ENCODE data around the gene ADH4. TPM values are rescaled to one million over a fixed set of nuclear protein-coding genes. Genes with fewer than 3 reads are reported as not detected.
"Not testable (repeated sequence)": the region's sequence is repeated elsewhere in the genome, so short reads cannot be mapped to it uniquely, and the experiment has no call there.

Gene ADH4
- polyA plus RNA-seq, 1 of the 3 experiments (the other 2 are of a cell fraction), result not detected

- TF ChIP-seq RCOR1 (IDR thresholded peaks at IDR 0.05; ENCODE audit: low read length), result no peak
- TF ChIP-seq, protein P1, sequence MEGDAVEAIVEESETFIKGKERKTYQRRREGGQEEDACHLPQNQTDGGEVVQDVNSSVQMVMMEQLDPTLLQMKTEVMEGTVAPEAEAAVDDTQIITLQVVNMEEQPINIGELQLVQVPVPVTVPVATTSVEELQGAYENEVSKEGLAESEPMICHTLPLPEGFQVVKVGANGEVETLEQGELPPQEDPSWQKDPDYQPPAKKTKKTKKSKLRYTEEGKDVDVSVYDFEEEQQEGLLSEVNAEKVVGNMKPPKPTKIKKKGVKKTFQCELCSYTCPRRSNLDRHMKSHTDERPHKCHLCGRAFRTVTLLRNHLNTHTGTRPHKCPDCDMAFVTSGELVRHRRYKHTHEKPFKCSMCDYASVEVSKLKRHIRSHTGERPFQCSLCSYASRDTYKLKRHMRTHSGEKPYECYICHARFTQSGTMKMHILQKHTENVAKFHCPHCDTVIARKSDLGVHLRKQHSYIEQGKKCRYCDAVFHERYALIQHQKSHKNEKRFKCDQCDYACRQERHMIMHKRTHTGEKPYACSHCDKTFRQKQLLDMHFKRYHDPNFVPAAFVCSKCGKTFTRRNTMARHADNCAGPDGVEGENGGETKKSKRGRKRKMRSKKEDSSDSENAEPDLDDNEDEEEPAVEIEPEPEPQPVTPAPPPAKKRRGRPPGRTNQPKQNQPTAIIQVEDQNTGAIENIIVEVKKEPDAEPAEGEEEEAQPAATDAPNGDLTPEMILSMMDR (IDR thresholded peaks at IDR 0.05), result no peak
- TF ChIP-seq FOXJ3 (CRISPR knock-in tag; IDR thresholded peaks at IDR 0.05), result no peak
Measured at GRCh38 chr4:99099311-99099710, 44.8 kb downstream of the ADH4 start (continued).

DNA sequence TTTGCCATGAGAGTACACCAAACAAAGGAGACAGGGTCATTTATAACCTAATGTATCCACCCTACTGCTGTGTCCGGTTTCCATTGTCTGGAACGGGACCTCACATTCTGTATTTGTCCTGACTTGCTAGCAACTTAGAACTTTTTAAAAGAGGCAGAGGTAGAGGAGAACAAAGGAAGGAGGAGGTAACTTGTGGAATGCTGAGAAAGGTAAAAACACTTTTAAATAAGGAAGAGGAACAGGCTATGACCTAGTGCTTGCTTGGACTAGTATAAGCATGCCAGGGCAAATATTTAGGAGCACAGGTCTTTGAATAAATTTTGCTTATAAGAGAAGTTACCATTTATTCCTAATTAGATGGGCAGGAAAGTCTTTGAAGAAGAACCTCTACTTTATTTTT is 52.3 kb downstream of the ADH4 start:
- POLR2A ChIA-PET, result not testable (repeated sequence)

GRCh38 chr4:99091216-99091575 is 52.9 kb downstream of the ADH4 start:
- Histone ChIP-seq H2AFZ (ENCODE audit: low read depth) (no peak overlapping the region; the same call in 1 of the 2 replicates), H3K79me2 (ENCODE audit: insufficient read depth) (peaks cover 38% of the 10 kb centered on the region), H3K4me2 (peak overlapping the region; percentile 36; the same call in 1 of the 2 replicates), H3K9me3 (no peaks in the 10 kb centered on the region), H3K9ac (no peak overlapping the region), H3K27ac (ENCODE audit: low read depth in 2 of 2, low read length in 1 of 2) (no peak overlapping the region; a peak in 1 of 4 replicates), H3K9me2 (no peaks in the 10 kb centered on the region), H3F3A (replicated peaks; ENCODE audit: insufficient read depth) (peaks cover 11% of the 10 kb centered on the region), H3K36me3 (replicated peaks in 1 of 2; ENCODE audit: control insufficient read depth in 1 of 2, insufficient read depth in 2 of 2, low read length in 1 of 2) (no peaks in the 10 kb centered on the region), H3K4me3 (ENCODE audit: low read depth in 2 of 2, low read length in 1 of 2) (no peak overlapping the region), H3K4me1 (ENCODE audit: control insufficient read depth in 1 of 2, insufficient read depth in 2 of 2, low read depth in 1 of 2, low read length in 1 of 2) (peaks cover 0 to 3% of the 10 kb centered on the region in 2 experiments; a peak in 2 of 4 replicates), H3K27me3 (ENCODE audit: insufficient read depth) (no peaks in the 10 kb centered on the region), H4K20me1 (ENCODE audit: insufficient read depth) (peaks cover 3% of the 10 kb centered on the region; the same call in 1 of the 2 replicates)
- DNase-seq, result no peak
- TF ChIP-seq USF2 (IDR thresholded peaks at IDR 0.05; ENCODE audit: borderline replicate concordance, low read depth, low read length) (no peak), RCOR1 (IDR thresholded peaks at IDR 0.05; ENCODE audit: low read length) (no peak), ZBTB33 (IDR thresholded peaks at IDR 0.05; ENCODE audit: borderline replicate concordance, low read depth) (no peak), RXRA (IDR thresholded peaks at IDR 0.05; ENCODE audit: borderline replicate concordance, low read depth) (no peak), CHD2 (IDR thresholded peaks at IDR 0.05; ENCODE audit: low read length, partially characterized antibody) (no peak)
- ChIA-PET POLR2A (no interaction called here), CTCF (no interaction called here)
- 80% methylated on average over 2 of the region's 2 CpGs for WGBS (ENCODE audit: low lambda C conversion rate)

More for the DNA sequence above, 52.3 kb downstream of the ADH4 start:
- H3K27ac ChIP-seq (ENCODE audit: low read depth in 2 of 2, low read length in 1 of 2); CTCF ChIA-PET; H3K9ac ChIP-seq; H3K27me3 ChIP-seq (ENCODE audit: insufficient read depth); H4K20me1 ChIP-seq (ENCODE audit: insufficient read depth); H3K4me3 ChIP-seq (ENCODE audit: low read depth in 2 of 2, low read length in 1 of 2); H3K36me3 ChIP-seq (replicated peaks in 1 of 2; ENCODE audit: control insufficient read depth in 1 of 2, insufficient read depth in 2 of 2, low read length in 1 of 2); H3K4me2 ChIP-seq; DNase-seq; H2AFZ ChIP-seq (ENCODE audit: low read depth); H3K9me2 ChIP-seq; H3K4me1 ChIP-seq (ENCODE audit: control insufficient read depth in 1 of 2, insufficient read depth in 2 of 2, low read depth in 1 of 2, low read length in 1 of 2); H3K9me3 ChIP-seq: not testable (repeated sequence)
- Histone ChIP-seq H3F3A (replicated peaks; ENCODE audit: insufficient read depth) (peaks cover 11% of the 10 kb centered on the region), H3K79me2 (ENCODE audit: insufficient read depth) (peaks cover 32% of the 10 kb centered on the region)
- 100% methylated on average over 2 of the region's 2 CpGs for WGBS (ENCODE audit: low lambda C conversion rate)
